Activated gamma-delta T cell (primary cell): ENCODE results near the gene EVI5.

ENCODE experiments used
- DNase-seq: peaks from one replicate; lab custom pipeline; 2025; lab: John Stamatoyannopoulos, UW

EVI5 gene

DNA sequence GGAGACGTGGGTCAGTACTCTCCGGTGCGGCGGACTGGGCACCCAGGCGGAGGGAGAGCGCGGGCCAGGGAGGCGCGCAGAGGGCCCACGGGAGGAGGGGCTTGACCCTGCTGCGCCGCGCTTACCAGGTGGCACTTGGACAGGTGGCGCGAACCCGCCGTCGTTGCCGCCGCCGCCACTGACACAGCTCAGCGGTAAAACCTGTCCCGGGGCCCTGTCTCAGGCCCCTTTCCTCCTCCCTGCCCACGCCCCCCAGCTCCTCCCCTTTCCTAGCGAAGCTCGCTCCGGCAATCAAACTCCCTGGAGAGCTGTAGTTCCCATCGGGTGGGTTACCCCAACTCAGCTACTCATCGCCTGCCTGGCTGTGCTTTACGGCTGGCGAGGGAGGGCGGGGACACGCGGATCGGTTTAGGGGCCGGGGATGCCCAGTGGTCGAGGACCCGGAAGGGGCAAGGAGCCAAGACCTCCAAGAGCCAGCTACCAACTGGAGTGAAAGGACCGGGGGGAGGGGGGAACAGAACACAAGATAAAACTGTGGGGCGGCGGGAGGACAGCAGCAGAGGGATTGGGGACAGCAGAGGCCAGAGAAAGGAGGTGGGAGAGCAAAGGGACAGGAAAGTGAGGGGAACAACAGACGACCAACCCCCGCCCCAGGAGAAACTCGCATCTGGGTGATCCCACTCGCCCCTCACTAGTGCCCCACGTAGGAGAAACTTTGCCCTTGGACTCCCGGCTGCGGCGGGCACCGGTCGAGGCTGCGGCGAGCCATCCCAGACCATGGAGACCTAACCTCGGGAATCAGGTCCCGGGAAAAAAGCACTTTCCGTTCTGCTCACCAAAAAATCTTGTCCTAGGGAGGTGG lies 301.1 kb downstream of the EVI5 start:
- DNase-seq, result no peak

DNA sequence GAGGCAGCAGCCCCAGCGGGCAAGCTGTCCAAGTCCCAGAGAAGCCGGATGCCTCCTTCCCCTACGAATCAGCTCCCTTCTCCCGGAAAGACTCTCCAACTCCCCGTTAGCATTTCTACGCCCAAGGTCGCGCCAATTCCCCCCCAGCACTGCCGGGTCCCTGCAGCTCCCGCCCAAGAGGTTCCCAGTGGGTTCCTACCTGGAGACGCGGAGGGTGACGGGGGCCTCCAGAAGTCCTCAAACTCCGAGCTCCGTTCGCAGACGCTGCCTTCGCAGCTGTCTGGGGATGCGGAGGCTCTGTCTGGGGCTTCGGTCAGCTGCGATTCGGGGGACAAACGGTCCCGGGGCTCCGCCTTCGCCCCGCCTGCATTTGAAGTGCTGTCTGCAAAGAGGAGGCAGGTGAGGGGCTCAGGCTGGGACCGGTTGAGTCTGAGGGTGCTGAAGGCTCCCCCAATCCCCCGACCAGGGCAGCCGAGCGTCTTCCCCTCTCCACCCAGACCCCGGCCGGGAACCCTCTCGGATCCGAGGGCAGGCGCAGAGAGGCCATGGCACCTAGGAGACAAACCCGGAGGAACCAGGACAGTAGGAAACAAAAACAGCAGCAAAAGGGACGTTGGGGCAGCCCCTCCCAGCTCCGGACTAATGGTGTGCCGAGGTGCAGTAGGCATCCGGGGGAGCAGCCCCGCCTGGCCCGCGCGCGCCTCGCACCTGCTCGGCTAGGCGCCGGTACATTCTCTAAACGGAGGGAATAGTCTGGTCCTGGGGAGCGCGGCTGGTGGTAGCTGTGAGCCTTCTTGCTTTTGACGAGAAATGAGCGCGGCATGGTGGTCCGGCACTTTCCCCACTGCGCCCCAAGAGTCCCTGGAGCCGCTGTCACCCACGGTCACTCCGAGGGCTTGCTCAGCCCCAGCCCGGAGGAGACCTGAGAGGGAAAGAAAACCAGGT lies 302.0 kb downstream of the EVI5 start:
- DNase-seq, result no peak

DNA sequence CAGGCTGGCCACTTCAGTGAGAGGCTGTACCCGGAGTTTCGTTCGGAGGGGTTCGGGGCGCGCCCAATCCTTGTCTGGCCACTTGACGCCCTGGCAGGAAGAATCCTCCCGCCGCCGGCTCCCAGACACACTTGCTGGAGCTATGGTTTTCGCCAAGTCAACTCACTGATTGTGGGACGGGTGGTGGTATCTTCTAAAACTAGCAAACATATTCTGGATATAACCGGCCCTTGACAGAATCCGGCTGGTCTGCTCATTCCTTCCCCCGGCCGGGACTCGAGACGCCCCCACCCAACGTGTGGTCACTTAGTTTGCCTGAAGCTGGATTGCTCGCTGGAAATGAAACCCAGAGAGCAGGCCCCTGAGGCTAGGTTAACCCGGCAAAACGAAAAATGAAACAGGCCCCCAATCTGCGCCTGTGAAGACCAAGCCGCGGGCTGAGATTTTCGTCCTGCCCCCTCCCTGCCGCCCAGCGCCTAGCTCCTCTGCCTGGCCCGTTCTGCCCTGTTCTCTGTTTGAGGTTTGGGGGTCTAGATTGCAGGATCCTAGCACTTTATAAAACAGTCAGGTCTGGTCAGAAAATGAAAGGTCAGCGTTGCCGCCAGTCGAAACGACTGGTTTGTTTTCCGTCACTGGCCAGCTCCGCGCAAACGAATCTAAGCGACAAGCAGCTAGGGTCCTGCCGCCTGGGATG lies 302.8 kb downstream of the EVI5 start:
- no peak for DNase-seq

DNA sequence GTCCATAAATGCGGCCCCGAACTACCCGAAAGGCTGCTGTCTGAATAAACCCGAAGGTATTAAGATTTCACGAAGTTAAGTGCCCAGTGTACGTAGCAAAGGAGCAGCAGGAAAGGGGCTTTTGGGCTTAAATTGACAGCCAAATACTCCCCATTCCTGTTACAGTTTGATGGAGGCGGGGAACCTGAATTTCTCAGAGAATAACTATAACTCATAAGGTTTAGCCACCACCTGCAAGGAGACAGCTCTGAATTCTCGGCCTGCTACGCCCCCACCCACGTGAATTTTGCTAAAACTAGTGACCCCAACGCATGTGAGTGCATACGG lies 303.3 kb downstream of the EVI5 start:
- DNase-seq, result no peak

DNA sequence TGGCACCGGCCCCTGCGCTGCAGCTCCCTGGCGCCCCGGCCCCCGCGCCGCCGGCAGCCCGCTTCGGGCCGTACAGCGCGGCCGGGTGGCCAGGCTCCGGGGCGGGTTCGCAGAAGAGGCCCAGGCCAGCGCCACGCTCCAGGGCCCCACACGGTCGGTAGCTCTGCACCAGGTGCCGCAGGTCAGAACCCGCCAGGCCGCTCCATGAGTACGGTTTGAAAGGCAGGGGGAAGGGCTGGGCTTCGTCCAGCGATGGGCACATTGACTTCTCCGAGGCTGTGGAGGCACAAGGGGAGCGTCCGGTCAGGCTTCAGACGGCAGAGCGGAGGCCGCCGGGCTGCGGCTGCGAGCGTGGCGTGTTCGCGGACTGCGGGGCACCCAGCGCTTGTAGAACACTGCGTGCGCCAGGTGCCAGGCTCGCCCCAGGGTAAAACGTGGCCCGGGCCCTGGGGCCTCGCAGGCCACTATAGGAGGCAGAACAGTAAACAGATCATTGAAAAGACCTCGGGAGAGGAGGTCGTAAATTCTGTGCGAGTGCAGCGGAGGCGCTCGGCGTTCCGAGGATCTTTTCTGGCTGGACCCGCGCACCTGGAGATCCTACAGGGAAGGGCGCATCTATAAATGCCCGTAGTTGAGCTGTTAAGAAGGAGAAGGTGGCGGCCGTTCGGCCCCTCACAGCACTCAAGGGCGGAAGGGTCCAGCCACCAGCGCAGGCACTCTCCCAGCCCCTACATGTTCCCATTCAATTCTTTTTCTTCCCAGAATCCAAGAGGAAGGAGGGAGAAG lies 303.9 kb downstream of the EVI5 start:
- no peak for DNase-seq

DNA sequence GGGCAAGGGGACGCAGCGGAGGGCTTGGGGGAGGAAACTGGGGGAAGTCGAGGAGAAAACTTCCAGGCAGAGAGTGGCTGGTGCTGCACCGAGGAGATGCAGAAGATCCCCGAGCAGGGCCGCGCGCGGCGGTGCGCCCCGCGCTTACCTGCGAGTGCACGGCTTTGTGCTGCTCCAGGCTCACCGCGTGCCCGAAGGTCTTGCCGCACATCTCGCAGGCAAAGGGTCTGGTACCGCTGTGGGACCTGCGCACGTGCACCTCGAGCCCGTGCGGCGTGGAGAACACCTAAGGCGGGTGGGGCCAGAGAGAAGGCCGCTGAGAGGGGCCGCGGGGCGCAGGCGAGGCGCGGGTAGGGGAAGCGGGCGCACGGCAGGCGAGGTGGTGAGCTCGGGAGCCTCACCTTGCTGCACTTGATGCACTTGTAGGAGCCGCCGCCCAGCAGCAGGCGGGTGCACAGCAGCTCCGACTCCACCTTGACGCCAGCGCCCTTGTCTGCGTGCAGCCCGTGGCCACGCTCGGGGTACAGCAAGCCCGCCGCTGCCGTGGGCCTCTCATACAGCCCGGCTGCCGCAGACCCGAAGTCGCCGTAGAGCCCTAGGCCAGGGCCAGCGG lies 304.6 kb downstream of the EVI5 start:
- DNase-seq, result no peak

DNA sequence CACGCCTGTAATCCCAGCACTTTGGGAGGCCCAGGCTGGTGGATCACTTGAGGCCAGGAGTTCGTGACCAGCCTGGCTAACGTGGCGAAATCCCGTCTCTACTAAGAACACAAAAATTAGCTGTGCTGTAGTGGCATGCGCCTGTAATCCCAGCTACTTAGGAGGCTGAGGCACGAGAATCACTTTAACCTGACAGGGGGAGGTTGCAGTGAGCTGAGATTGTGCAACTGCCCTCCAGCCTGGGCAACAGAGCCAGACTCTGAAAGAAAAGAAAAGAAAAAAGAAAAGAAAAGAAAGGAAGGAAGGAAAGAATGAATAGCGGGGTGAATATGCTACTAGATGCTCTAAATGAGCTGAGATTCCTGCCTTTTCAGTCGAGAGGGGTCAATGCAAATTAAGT lies 305.3 kb downstream of the EVI5 start:
- DNase-seq, result no peak

DNA sequence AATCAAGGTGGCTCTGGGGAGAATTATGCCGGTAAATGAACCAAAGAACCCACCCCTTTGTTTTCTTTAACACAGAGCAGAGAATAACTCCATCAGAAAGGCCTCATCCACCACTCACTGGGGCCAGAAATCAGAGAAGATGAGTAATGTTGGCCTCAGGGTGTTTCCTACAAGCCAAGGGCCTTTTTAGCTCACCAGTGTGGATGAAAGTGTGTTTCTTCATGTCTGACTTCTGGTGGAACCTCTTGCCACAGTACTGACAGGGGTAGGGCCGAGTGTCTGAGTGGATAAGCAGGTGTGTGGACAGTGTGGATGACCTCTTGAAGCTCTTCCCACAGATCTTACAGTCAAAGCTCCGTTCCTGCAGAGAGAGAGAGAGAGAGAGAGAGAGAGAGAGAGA lies 306.5 kb downstream of the EVI5 start:
- no peak for DNase-seq

DNA sequence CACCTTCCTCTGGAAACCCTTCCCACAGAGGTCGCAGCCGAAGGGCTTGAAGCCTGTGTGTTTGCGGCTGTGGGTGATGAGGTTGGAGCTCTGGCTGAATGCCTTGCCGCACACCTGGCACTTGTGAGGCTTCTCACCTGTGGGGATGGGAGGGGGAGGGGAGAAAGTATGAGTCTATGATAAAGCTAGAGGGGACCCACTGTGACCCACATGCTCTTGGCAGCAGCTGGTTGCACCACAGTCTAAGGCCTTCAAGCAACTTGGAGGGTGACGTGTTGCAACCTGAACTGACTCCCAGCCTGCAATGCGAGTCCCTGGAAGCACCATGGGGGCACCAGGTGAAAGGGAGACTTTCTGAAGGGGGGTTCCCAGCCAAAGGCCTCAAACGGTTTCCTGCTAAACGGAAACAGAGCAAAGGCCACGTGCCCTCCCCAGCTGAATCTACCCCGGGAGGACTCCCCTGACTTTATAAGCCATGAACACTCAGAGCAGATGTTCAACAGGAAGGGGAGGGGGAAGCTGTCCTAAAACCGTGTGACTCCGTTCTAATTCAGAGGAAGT lies 308.8 kb downstream of the EVI5 start:
- no peak for DNase-seq

DNA sequence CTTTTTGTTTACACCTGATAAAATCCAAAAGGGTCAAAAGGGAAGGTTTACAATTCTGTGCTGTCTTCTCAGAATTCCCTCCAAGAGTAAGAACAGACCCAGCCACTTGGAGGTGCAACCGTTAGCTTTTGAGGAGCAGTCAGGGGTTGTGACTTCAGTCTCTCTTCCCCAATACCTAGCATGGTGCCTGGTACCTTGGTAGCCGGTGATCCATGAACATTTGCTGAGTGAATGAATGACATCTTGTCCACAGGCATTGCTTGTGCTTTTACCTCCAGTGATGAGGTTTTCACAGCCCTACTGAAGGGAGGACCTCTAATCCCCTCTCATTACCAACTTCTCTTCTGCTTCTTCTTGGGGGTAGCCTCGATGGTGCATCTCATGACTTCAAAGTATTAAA lies 309.9 kb downstream of the EVI5 start:
- no peak for DNase-seq

DNA sequence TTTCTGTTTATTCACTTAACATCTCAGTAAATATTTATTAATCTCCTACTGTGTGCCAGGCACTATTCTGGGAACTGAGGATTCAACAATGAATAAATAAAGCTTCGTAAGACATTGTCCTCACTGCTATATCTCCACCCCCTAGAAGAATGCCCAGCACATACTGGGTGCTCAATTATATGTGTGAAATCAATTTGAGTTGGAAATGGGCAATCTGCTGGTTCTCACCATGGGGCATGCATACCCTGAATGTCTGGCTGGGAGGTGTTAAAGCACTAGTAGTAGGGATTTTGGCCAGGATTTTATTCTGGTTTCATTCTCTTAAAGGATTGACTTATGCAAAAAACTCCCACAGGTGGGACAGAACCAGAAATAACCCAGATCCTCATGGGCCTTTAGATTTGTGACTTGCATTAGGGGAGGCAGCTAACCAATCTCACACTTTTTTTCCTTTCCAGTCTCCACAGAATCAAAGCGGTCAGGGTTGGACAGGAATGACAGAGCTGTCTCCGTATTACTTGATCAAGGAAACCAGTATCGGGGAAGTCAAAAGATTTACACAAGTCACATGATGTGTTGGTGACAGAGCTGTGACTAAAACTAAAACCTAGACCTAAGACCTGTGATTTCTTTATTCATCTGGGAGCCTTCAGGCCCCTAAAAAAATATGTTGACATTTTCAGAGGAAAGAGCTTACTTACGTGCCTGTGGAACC lies 311.0 kb downstream of the EVI5 start:
- DNase-seq, result no peak

DNA sequence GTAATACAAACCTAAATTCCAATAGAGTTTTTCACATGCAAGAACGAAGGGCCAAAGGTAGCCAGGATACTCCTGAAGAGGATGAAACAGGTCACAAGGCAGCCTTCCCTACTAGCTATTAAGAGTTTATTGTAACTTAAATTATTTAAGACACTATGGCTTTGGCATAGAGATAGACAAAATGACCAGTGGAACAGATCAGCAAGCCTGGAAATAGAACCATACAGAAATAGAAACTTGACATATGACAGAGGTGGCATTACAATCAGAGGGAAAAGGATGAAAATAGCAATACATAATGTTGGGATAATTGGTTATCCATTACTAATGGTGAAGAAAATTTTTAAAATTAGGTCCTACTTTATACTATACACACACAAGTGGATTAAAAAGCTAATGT lies 314.7 kb downstream of the EVI5 start:
- no peak for DNase-seq

DNA sequence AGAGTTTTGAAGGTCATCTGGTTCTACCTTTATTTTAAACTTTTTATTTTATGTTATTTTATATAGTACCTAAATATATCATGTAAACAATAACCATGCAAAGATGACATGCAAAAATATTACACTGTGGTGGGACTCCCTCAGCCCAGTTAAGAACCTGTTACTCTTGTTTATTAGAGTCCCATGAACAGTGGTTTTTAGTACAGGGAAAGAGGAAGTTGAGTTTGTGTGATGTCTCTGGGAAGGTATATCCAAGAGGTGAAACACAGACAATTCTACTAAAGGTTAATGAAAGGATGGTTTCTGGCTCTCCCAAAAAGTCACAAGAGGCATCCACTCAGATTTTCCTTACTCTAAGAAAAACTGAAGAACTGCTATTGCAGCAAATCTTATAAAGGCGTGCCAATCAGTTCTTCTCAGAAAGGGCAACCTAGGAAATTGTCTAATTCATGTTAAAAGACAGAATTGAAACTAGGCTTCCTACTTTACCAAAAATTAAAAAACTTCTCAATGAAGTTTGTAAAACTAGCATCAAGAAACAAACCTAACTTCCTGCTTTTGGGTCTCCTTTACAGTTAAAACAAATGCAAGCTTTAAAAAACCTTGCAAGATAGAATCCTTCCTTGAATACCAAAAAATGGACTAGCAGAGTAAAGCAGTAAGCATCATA lies 318.1 kb downstream of the EVI5 start:
- DNase-seq, result no peak

DNA sequence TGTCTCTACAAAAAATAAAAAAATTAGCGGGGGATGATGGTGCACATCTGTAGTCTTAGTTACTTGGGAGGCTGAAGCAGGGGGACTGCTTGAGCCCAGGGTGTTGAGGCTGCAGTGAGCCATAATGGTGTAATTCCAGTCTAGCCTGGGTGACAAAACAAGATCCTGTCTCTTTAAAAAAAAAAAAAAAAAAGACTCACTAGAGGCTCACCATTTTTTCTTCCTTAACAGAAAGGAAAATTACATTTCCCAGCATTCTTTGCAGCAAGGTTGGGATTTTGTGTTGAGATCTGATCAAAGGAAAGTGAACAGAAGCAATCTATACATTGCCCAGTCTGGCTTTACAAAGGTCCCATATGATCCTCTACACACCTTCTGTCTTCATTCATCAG lies 319.7 kb downstream of the EVI5 start:
- DNase-seq, result no peak

DNA sequence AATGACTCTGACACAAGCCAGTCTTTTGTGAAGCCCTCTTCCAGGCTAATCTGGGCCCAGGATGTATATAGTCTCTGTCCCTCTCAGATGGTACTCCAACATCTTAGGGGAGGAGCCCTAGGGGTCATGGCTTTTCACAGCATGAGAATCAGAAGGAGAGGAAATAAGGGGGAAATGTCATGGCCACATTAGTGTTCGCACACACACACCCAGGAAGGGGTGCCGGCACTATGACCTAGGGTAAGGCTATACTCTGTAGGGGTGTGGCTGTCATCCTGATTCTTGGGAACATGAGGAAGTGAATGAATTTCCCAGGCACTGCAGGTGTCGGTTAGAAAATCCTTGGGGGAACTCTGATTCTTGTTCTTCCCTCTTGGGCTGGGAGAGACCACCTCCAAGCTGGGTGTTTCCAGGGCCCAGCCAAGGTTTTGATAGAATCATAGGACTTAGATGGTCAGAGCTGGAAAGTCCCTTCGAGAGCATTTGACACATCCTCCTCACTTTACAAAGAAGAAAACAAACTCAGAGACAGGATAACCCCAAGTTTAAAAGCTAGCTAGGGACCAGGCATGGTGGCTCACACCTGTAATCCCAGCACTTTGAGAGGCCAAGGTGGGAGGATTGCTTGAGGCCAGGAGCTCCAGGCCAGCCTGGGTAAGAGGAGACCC lies 320.2 kb downstream of the EVI5 start:
- DNase-seq, result no peak

DNA sequence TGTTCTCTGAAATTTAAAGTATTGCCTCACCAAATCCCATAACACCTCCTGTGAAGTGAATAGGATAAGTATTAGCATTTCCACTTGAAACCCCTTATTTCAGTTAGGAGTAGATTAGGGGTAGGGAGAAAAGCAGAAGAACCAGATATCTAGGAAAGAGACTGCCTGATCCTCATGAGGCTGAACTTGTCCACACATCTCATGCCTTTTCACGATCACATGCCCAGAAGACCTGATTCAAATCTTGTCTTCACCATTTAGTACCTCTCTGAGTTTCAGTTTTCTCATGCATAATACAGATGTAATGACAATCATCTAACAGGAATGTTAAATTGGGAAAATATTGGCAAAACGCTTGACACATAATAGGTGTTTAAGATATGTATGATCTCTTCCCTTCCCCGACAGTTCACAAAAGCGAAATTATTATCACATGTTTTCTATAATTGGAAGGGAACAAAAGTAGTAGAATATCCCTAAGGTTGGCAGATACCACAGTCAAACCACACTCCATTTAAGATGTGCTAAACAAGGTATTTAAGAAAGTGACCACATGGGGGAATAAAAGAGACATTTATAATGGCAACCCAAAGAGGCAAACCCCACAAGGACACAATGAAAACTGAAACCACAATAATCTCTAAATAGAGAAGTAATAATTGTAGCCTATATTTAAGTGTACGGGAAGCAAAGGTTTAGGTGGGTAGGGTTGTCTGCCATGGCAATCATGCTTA lies 323.4 kb downstream of the EVI5 start:
- no peak for DNase-seq

DNA sequence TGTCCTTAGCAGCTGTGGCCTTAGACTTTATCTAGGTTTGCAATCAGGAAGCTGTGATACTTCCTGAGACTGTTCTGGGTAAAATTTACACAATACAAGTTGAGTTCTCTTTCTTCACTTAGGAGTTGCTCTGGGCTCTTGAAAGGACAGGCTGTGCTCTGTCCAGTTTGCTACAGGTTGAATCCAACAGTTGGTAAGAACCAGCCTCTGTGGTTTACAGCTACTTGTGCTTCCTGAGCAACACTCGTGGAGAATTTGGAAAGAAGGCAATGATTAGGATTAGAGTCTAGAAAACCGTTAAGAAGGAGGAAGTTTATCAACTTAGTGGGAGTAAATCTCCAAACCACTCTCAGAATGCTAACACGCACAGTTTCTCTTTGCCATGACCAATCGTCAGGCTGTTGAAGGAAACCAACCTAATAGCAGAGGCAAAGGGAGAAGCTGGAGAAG lies 325.0 kb downstream of the EVI5 start:
- no peak for DNase-seq
